Fibroblast of lung (primary cell): ENCODE results near the gene HDHD5. TPM values are rescaled to one million over a fixed set of nuclear protein-coding genes. Genes with fewer than 3 reads are reported as not detected.

Experiments
- DNase-seq, 2 donors: peaks; one replicate each; pipeline versions ENCODE4 v3.0.0 to v3.0.0-alpha.2; 2010; ENCODE audit warnings: low read depth in 2 of 2
- H2AFZ ChIP-seq: 2 replicates; pipeline ENCODE4 v1.5.1; 2012; ENCODE audit warnings: low read length, control low read depth, inconsistent platforms
- H3K27ac ChIP-seq: 2 replicates; pipeline ENCODE4 v1.5.1; 2011; ENCODE audit warnings: low read length, control low read depth; ENCODE audit not compliant: insufficient read depth
- H3K27me3 ChIP-seq: 2 replicates; pipeline ENCODE4 v1.5.1; 2011; ENCODE audit warnings: mild to moderate bottlenecking, low read length; ENCODE audit not compliant: control insufficient read depth, insufficient read depth
- H3K36me3 ChIP-seq: 2 replicates; pipeline ENCODE4 v1.5.1; 2011; ENCODE audit warnings: low read length; ENCODE audit not compliant: control insufficient read depth, insufficient read depth
- H3K4me1 ChIP-seq: 2 replicates; pipeline ENCODE4 v1.5.1; 2011; ENCODE audit warnings: low read length; ENCODE audit not compliant: control insufficient read depth, insufficient read depth; ENCODE audit errors: extremely low read depth
- H3K4me2 ChIP-seq: 2 replicates; pipeline ENCODE4 v1.5.1; 2011; ENCODE audit warnings: low read length, control low read depth; ENCODE audit not compliant: insufficient read depth; ENCODE audit errors: extremely low read depth
- H3K4me3 ChIP-seq, 4 experiments: fragments of 200-600 bp in 1 of 4; sonication (generic) in 1 of 4; replicated peaks in 1 of 4; 2 replicates each; pipeline ENCODE4 v1.5.1; 2011 to 2016; ENCODE audit warnings: low read length in 4 of 4, low read depth in 3 of 4, mild to moderate bottlenecking in 3 of 4, control low read depth in 2 of 4, inconsistent platforms in 1 of 4, mixed read lengths in 1 of 4; ENCODE audit not compliant: insufficient read depth in 1 of 4; ENCODE audit errors: control extremely low read depth in 1 of 4
- H3K79me2 ChIP-seq: 2 replicates; pipeline ENCODE4 v1.5.1; 2012; ENCODE audit warnings: mild to moderate bottlenecking, low read length, inconsistent platforms; ENCODE audit not compliant: control insufficient read depth, insufficient read depth
- H3K9ac ChIP-seq: 2 replicates; pipeline ENCODE4 v1.5.1; 2011; ENCODE audit warnings: mild to moderate bottlenecking, low read length, control low read depth; ENCODE audit not compliant: insufficient read depth
- H3K9me3 ChIP-seq: 2 replicates; pipeline ENCODE4 v1.5.1; 2012; ENCODE audit warnings: low read depth, low read length; ENCODE audit not compliant: control insufficient read depth, insufficient read depth
- H4K20me1 ChIP-seq: 2 replicates; pipeline ENCODE4 v1.5.1; 2011; ENCODE audit warnings: low read length; ENCODE audit not compliant: control insufficient read depth, insufficient read depth; ENCODE audit errors: extremely low read depth
- EZH2 ChIP-seq: IDR thresholded peaks from 2 replicates; pipeline ENCODE4 v1.5.1; 2012; ENCODE audit warnings: low read length, control low read depth, mild to moderate bottlenecking; ENCODE audit errors: missing control alignments
- polyA plus RNA-seq, 2 donors: library from polyadenylated mRNA; depleted of rRNA in 1 of 2; stranded (reverse) in 1 of 2; unstranded in 1 of 2; fragments of >200 nt; gene quantifications; 2 replicates each; pipeline ENCODE4 v1.2.1, GENCODE V29; 2011 to 2012; ENCODE audit warnings: missing spikeins in 1 of 2
- total RNA-seq: library from RNA; depleted of rRNA; stranded (reverse); fragments of >200 nt; gene quantifications from 2 replicates; pipeline ENCODE4 v1.2.1, GENCODE V29; 2014
- TF ChIP-seq, protein P1 (sequence below), 2 donors: IDR thresholded peaks in 1 of 2; conservative IDR thresholded peaks in 1 of 2; 1 replicate in 1 of 2; 2 replicates in 1 of 2; pipeline ENCODE4 v1.5.1; 2011 to 2012; ENCODE audit warnings: low read length in 2 of 2, control low read depth in 1 of 2, inconsistent platforms in 1 of 2, low read depth in 1 of 2, mild to moderate bottlenecking in 1 of 2

The HDHD5 gene
- total and polyA plus RNA-seq, 2 donors (not counting 1 experiment from before 2014, with no cell fraction given) = 16.2 to 20.9 TPM

- Histone ChIP-seq H3K4me1 (no peaks in the 10 kb centered on the region), H3K79me2 (peaks cover 4% of the 10 kb centered on the region), H3K4me3 (no peak overlapping the region), H3K36me3 (peaks cover 6% of the 10 kb centered on the region), H4K20me1 (peaks cover 2% of the 10 kb centered on the region), H3K27ac (no peak overlapping the region), H2AFZ (no peak overlapping the region), H3K9me3 (no peaks in the 10 kb centered on the region), H3K27me3 (no peaks in the 10 kb centered on the region), H3K9ac (no peak overlapping the region), H3K4me2 (no peak overlapping the region)
- TF ChIP-seq EZH2 = no peak
- TF ChIP-seq, protein P1, sequence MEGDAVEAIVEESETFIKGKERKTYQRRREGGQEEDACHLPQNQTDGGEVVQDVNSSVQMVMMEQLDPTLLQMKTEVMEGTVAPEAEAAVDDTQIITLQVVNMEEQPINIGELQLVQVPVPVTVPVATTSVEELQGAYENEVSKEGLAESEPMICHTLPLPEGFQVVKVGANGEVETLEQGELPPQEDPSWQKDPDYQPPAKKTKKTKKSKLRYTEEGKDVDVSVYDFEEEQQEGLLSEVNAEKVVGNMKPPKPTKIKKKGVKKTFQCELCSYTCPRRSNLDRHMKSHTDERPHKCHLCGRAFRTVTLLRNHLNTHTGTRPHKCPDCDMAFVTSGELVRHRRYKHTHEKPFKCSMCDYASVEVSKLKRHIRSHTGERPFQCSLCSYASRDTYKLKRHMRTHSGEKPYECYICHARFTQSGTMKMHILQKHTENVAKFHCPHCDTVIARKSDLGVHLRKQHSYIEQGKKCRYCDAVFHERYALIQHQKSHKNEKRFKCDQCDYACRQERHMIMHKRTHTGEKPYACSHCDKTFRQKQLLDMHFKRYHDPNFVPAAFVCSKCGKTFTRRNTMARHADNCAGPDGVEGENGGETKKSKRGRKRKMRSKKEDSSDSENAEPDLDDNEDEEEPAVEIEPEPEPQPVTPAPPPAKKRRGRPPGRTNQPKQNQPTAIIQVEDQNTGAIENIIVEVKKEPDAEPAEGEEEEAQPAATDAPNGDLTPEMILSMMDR (conservative IDR thresholded peaks at IDR 0.05 in 1 of 2, IDR thresholded peaks at IDR 0.05 in 1 of 2; ENCODE audit: low read depth in 1 of 2, low read length in 2 of 2) = no peak
- no peak for DNase-seq
Observed at GRCh38 chr22:17097062-17097461, 62.0 kb downstream of the HDHD5 start.

- no peak overlapping the region for H3K9ac ChIP-seq
- H3K36me3 ChIP-seq = peaks cover 2% of the 10 kb centered on the region
- no peak overlapping the region for H3K4me3 ChIP-seq
- H3K79me2 ChIP-seq = peaks cover 6% of the 10 kb centered on the region
- no peaks in the 10 kb centered on the region for H3K4me1 ChIP-seq
- H3K9me3 ChIP-seq = no peaks in the 10 kb centered on the region
- no peak overlapping the region for H3K27ac ChIP-seq
- no peak overlapping the region for H3K4me2 ChIP-seq
- H4K20me1 ChIP-seq = peaks cover 2% of the 10 kb centered on the region
- H3K27me3 ChIP-seq = no peaks in the 10 kb centered on the region
- TF ChIP-seq EZH2 = no peak
- TF ChIP-seq, protein P1 (conservative IDR thresholded peaks at IDR 0.05 in 1 of 2, IDR thresholded peaks at IDR 0.05 in 1 of 2; ENCODE audit: low read depth in 1 of 2, low read length in 2 of 2) = no peak
- H2AFZ ChIP-seq = no peak overlapping the region
- DNase-seq = no peak
Observed at GRCh38 chr22:17096071-17096470, 63.0 kb downstream of the HDHD5 start.

- H3K4me1 ChIP-seq = no peaks in the 10 kb centered on the region
- H3K4me2 ChIP-seq = no peak overlapping the region
- H3K27ac ChIP-seq = no peak overlapping the region
- peaks cover 9% of the 10 kb centered on the region for H3K79me2 ChIP-seq
- H2AFZ ChIP-seq = no peak overlapping the region
- no peak overlapping the region for H3K4me3 ChIP-seq
- no peaks in the 10 kb centered on the region for H3K27me3 ChIP-seq
- TF ChIP-seq, protein P1 (conservative IDR thresholded peaks at IDR 0.05 in 1 of 2, IDR thresholded peaks at IDR 0.05 in 1 of 2; ENCODE audit: low read depth in 1 of 2, low read length in 2 of 2) = peak; percentile 21 to 44
- no peak for TF ChIP-seq EZH2
- peaks cover 2% of the 10 kb centered on the region for H3K36me3 ChIP-seq
- no peaks in the 10 kb centered on the region for H3K9me3 ChIP-seq
- peaks cover 2% of the 10 kb centered on the region for H4K20me1 ChIP-seq
- DNase-seq = no peak
- no peak overlapping the region for H3K9ac ChIP-seq
Observed at GRCh38 chr22:17095538-17095937, 63.5 kb downstream of the HDHD5 start.
